HG03095 (cell line): ENCODE data around the gene DPY19L1.
"Not testable (repeated sequence)": the region's sequence is repeated elsewhere in the genome, so short reads cannot be mapped to it uniquely, and the experiment has no call there.

Experiments used
- ATAC-seq: cut with Tn5 transposase; IDR thresholded peaks from one replicate; pipeline ENCODE4 v1.9.1; 2021; ENCODE audit warnings: moderate library complexity; ENCODE audit not compliant: unreplicated experiment

DPY19L1 gene

GRCh38 chr7:35035511-35035961 is 1.7 kb downstream of the DPY19L1 start:
- ATAC-seq: no peak

DNA sequence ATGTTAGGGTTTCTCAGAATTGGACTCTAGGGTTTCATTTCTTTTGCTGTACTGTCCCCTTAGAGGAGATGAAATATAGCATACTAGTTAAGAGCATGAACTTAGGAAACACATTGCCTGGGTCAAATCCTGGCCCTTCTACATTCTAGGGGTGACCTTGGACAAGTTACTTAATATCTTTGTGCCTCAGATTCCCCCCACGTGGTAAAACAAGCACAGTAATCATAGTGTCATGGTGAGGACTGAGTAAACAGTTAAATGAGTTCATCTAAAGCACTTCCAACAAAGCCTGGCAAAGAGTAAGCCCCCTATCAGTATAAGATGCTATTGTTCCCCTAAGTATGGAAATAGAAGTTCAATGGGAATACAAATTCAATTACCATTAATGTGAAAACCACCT is 5.1 kb downstream of the DPY19L1 start:
- ATAC-seq: no peak

- no peak for ATAC-seq
Observed at GRCh38 chr7:35030848-35031247, 6.4 kb downstream of the DPY19L1 start.

GRCh38 chr7:35029311-35029710 is 8.0 kb downstream of the DPY19L1 start:
- no peak for ATAC-seq

- ATAC-seq: no peak
Observed at GRCh38 chr7:35026150-35026549, 11.1 kb downstream of the DPY19L1 start.

- ATAC-seq: no peak
Observed at GRCh38 chr7:35025369-35025870, 11.9 kb downstream of the DPY19L1 start.

DNA sequence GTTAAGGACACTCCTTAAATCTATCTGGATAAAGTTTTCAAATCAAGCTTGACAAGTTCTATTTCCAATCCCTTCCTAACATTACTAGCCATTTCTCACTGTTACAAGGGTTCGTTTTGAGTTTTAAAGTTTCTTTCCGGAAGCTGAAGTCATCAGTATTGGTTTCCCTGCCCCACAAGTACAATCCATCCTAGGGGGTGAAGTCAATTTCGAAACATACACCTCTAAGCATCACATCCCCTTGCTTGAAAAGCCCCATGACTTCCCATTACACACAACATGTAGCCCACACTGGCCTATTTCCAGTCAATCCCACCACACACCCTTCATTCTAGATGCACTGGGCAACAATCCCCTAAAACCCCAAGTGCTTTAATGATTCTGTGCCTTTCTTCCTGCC is 13.0 kb downstream of the DPY19L1 start:
- ATAC-seq: no peak

GRCh38 chr7:35022725-35023124 is 14.6 kb downstream of the DPY19L1 start:
- no peak for ATAC-seq

GRCh38 chr7:35021445-35021844 is 15.8 kb downstream of the DPY19L1 start:
- ATAC-seq: no peak

DNA sequence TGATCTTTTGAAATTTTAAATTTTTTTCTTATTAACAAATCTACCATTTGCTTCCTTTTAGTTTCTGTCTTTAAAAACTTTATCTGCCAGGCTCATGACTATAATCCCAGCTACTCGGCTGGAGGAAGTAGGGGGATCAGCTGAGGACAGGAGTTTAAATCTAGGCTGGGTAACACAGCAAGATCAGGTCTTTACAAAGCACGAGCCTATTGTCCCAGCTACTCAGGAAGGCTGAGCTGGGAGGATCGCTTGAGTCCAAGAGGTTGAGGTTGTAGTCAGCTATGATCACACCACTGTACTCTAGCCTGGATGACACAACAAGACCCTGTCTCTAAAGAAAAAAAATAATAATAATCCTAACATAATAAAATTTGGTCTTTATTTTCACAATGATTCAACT is 17.5 kb downstream of the DPY19L1 start:
- ATAC-seq: no peak

DNA sequence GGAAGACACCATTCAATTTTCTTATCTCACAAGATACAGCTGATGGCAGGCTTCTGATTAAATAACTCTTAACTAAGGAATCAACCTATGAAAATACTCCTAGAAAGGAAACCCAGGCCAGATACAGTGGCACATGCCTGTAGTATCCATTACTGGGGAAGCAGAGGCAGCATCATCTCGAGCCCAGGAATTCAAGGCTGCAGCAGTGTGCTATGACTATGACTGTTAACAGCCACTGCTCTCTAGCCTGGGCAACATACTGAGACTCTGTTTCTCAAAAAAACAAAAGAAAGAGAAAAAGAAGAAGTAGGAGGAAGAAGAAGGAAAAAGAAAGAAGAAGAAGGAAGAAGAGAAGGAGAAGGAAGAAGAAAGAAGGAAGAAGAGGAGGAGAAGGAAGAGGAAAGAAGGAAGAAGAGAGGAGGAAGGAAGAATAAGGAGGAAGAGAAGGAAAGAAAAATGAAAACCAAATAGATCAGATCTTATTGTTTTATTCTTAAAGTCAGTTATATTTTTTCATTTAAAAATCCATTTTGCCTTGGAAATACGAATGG is 18.0 kb downstream of the DPY19L1 start:
- no peak for ATAC-seq

DNA sequence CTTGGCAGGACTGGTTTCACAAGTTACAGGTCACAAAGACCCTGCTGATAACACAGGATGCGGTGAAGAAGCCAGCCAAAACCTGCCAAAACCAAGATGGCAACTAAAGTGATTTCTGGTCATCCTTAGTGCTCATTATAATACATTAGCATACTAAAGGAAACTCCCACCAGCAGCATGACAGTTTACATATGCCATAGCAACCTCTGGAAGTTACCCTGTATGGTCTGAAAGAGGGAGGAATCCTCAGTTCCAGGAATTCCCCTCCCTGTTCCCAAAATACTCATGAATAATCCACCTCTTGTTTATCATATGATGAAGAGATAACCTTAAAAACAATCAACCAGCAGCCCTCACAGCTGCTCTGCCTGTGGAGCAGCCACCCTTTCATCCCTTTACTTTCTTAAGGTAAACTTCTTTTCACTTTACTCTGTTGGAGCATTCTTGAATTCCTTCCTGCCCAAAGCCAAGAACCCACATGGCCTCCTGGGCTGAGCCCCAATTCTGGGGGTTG is 21.9 kb downstream of the DPY19L1 start:
- no peak for ATAC-seq

GRCh38 chr7:35012160-35012559 is 25.1 kb downstream of the DPY19L1 start:
- ATAC-seq: no peak

DNA sequence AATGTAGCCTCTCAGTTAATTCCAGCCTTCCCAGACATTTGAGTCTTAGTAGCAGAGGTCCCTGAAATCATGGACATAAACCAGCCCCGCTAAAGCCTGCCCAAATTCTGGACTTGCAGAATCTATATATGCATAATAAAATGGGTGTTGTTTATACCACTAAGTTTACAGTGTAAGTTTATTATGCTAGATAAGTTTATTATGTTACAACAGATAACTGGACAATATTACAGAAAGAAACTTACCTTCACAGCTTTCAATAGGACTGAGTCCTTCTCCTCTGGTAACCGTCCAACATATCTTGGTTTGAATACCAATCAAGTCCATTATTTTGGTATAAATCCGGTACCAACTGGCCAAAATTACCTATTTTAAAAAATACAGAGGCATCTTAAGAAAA is 26.2 kb downstream of the DPY19L1 start:
- ATAC-seq: no peak

GRCh38 chr7:35007768-35008167 is 29.5 kb downstream of the DPY19L1 start:
- ATAC-seq: no peak

GRCh38 chr7:35004531-35005095 is 32.7 kb downstream of the DPY19L1 start:
- no peak for ATAC-seq

GRCh38 chr7:35003679-35004303 is 33.5 kb downstream of the DPY19L1 start:
- ATAC-seq: no peak

DNA sequence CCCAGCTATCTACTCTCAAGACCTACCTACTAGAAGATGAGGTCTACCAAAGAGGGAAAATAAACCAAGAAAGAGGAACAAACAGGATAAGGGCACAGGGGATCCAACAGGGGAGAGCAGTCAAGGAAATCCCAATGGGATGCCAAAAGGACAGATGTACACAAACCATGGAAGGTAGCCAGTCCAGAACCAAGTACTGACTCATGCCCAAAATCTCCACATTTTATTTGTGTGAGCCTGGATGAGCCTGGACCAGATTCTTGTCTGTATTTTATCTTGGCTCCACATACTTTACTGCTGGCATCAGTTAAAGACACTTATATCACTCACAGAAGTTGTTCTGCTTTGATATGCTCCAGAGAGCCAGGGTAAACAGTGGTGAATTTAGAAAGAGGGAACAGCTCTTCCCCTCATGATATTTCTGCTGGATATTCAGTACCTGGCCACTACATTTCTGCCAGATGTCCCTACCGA is 34.1 kb downstream of the DPY19L1 start:
- ATAC-seq: not testable (repeated sequence)

- not testable (repeated sequence) for ATAC-seq
Observed at GRCh38 chr7:34998335-34998734, 39.0 kb downstream of the DPY19L1 start.

- ATAC-seq: peak; percentile 32
Observed at GRCh38 chr7:34996423-34997090, 40.7 kb downstream of the DPY19L1 start.

DNA sequence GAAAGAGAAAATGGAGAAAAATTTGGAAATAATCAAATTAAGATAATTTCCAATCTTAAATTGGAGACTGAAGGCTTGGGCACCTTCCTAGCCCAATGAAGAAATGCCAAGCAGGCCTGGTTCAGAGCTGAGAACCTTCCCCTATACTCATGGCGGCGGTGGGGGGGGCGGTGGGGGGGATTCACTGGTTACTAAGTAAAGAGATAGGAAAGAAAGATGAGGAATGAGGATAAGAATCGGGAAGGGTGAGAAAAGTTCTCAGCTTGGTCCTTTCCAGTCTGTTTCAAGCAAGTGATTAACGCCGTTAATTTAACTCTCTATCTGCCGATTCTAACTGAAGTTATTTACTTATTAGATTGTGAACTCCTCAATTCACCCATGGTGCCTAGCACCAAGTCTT is 41.5 kb downstream of the DPY19L1 start:
- no peak for ATAC-seq
